Colonic mucosa (tissue), 4 donors: ENCODE results near the gene STIM1. TPM values are rescaled to one million over a fixed set of nuclear protein-coding genes. Genes with fewer than 3 reads are reported as not detected.
A peak's percentile ranks its signal among the peaks of the same experiment; 100 is the strongest.

Experiments
- DNase-seq: peaks from one replicate; pipeline ENCODE4 v3.0.0-alpha.2; 2020
- H3K27ac ChIP-seq: fragments of 200-600 bp; one replicate; pipeline ENCODE4 v1.8.0; 2021
- H3K27me3 ChIP-seq: fragments of 200-600 bp; one replicate; pipeline ENCODE4 v1.8.0; 2021
- H3K36me3 ChIP-seq: fragments of 200-600 bp; one replicate; pipeline ENCODE4 v1.8.0; 2021
- H3K4me1 ChIP-seq: fragments of 200-600 bp; one replicate; pipeline ENCODE4 v1.8.0; 2021; ENCODE audit warnings: mild to moderate bottlenecking
- H3K4me3 ChIP-seq: fragments of 200-600 bp; one replicate; pipeline ENCODE4 v1.8.0; 2021
- H3K9ac ChIP-seq, 2 donors: one replicate each; pipeline ENCODE4 v1.7.0; 2013; ENCODE audit warnings: control low read depth in 2 of 2, low read depth in 2 of 2, low read length in 2 of 2
- H3K9me3 ChIP-seq: fragments of 200-600 bp; one replicate; pipeline ENCODE4 v1.8.0; 2021
- intact Hi-C: fragments of 100-400 bp; cut with DNase I; formaldehyde crosslinking; loops from one replicate; pipeline ENCODE4 v1.14.1; 2022
- total RNA-seq, 2 donors: library from RNA; stranded (reverse); fragmentation: NEBNext Ultra II Directional in 1 of 2; extraction: Animal tissue kit (Norgen Biotek cat#: 25700) in 1 of 2; gene quantifications; one replicate each; pipeline ENCODE4 v1.2.1, GENCODE V29; 2021
- TF ChIP-seq, protein P1 (sequence below): fragments of 200-600 bp; IDR thresholded peaks from one replicate; pipeline ENCODE4 v1.8.0; 2022; ENCODE audit warnings: antibody characterized with exemption, mild to moderate bottlenecking
- donor health status: healthy.
- donor health status: DM: no; HTN: no; CAD: no.
- donor health status: DM: no; HTN: no; CAD: no.

The STIM1 gene
- total RNA-seq, 2 donors from 2014 or later = 39.1 to 56.8 TPM

DNA sequence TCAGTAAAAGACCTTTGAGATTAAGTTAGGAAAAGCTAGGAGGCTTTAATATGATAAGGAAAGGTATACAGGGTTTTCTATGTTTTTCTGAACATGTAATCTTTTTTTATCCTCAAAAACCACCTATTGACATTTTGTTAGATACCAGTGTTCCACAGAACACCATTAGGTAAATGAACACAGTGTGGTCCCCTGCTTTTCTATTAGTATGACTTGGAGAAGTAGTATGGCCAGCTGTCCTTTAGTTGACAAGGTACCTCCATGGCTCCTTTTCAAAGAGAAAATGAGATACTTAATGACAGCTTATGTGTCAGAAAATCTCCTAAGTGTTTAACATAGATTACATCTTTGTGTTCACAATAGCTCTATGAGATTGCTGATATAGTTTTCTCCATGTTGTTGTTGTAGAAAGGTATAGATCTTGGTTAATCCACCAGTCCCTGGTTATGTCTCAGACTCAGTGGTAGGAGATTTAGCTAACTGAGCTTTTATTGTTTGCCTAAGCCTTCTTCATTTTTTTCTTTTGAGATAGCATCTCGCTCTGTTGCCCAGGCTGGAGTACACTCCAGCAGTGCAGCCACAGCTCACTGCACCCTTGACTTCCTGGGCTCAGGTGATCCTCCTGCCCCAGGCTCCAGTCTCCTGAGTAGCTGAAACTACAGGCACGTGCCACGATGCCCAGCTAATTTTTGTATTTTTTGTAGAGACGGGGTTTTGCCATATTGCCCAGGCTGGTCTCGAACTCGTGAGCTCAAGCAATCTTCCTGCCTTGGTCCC, 46.0 kb downstream of the STIM1 start:
- no peak overlapping the region for H3K9ac ChIP-seq
- peaks cover 19% of the 10 kb centered on the region for H3K4me1 ChIP-seq
- intact Hi-C loops = no loop called here
- no peak overlapping the region for H3K27ac ChIP-seq
- no peak for DNase-seq
- H3K4me3 ChIP-seq = no peak overlapping the region
- TF ChIP-seq, protein P1, sequence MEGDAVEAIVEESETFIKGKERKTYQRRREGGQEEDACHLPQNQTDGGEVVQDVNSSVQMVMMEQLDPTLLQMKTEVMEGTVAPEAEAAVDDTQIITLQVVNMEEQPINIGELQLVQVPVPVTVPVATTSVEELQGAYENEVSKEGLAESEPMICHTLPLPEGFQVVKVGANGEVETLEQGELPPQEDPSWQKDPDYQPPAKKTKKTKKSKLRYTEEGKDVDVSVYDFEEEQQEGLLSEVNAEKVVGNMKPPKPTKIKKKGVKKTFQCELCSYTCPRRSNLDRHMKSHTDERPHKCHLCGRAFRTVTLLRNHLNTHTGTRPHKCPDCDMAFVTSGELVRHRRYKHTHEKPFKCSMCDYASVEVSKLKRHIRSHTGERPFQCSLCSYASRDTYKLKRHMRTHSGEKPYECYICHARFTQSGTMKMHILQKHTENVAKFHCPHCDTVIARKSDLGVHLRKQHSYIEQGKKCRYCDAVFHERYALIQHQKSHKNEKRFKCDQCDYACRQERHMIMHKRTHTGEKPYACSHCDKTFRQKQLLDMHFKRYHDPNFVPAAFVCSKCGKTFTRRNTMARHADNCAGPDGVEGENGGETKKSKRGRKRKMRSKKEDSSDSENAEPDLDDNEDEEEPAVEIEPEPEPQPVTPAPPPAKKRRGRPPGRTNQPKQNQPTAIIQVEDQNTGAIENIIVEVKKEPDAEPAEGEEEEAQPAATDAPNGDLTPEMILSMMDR = no peak
- no peaks in the 10 kb centered on the region for H3K36me3 ChIP-seq
- no peaks in the 10 kb centered on the region for H3K9me3 ChIP-seq
- no peaks in the 10 kb centered on the region for H3K27me3 ChIP-seq

DNA sequence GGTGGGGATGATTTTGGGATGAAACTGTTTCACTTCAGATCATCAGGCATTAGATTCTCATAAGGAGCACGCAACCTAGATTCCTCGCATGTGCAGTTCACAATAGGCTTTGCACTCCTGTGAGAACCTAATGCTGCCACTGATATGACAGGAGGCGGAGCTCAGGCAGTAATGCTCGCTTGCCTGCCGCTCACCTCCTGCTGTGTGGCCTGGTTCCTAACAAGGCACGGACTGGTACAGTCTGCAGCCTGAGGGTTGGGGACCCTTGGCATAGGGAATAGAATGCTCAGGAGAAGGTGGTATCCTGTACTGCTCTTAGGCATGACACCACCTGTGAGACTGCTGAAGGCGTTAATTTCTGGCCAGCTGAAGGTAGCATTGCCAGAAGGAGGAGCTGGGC, 47.0 kb downstream of the STIM1 start:
- H3K9me3 ChIP-seq = no peaks in the 10 kb centered on the region
- peaks cover 19% of the 10 kb centered on the region for H3K4me1 ChIP-seq
- TF ChIP-seq, protein P1 = no peak
- H3K27me3 ChIP-seq = no peaks in the 10 kb centered on the region
- no peak overlapping the region for H3K27ac ChIP-seq
- H3K4me3 ChIP-seq = no peak overlapping the region
- H3K36me3 ChIP-seq = no peaks in the 10 kb centered on the region
- peak overlapping the region in 1 of 2 donors; percentile 19 for H3K9ac ChIP-seq
- DNase-seq = no peak
- intact Hi-C loops = no loop called here

GRCh38 chr11:3903207-3903896, 47.9 kb downstream of the STIM1 start:
- intact Hi-C loops = no loop called here
- Histone ChIP-seq H3K27me3 (no peaks in the 10 kb centered on the region), H3K27ac (peak overlapping the region; percentile 1), H3K4me1 (peaks cover 19% of the 10 kb centered on the region), H3K9ac (peak overlapping the region in 1 of 2 donors; percentile 14), H3K4me3 (no peak overlapping the region), H3K9me3 (no peaks in the 10 kb centered on the region), H3K36me3 (no peaks in the 10 kb centered on the region)
- DNase-seq = no peak
- TF ChIP-seq, protein P1 = no peak

- Histone ChIP-seq H3K4me1 (peaks cover 19% of the 10 kb centered on the region), H3K9ac (no peak overlapping the region), H3K27me3 (no peaks in the 10 kb centered on the region), H3K36me3 (no peaks in the 10 kb centered on the region), H3K9me3 (no peaks in the 10 kb centered on the region), H3K27ac (peak overlapping the region; percentile 1), H3K4me3 (no peak overlapping the region)
- TF ChIP-seq, protein P1 = no peak
- peak; percentile 64 for DNase-seq
- intact Hi-C loops = no loop called here
Observed at GRCh38 chr11:3904228-3904627, 48.8 kb downstream of the STIM1 start.

DNA sequence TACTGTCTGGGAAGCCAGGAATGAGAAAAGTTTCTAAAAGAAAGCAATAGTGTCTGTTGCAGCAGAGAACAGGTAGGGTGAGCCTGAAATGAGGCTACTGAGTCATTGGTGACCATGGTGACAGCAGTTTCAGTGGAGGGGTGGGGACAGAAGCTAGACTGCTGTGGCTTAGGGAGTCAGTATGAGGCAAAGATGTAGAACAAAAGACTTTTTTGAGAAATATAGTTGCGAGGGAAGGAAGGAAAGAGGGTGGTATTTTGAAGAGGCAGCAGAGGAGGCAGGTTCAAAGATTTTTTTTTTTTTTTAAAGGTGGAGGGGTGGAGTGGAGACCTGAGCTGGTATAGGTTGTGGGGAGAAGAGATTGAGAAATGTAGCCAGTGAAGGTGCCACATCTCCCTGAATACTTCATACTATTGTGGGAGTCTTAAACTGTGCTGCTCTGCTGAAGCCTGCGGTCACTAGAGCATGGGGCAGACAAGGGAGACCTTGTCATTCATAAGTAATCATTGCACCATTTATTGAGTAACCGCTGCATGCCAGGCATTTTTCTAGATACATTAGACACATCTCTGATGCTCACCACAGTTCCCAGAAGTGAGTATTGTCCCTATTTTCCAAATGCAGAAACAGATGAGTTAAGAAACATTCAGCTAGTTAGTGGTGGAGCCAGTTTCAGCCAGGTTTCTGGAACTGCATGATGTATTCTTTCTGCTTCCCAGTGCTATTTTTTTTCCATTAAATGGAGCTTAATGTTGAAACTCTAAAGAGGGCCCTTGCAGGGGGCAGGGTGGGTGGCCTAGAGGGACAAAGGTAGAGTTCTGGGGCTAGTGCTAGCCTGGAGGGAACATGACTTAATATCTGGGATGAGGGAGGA, 49.9 kb downstream of the STIM1 start:
- Histone ChIP-seq H3K27ac (no peak overlapping the region), H3K4me1 (peaks cover 19% of the 10 kb centered on the region), H3K36me3 (no peaks in the 10 kb centered on the region), H3K9ac (no peak overlapping the region), H3K27me3 (no peaks in the 10 kb centered on the region), H3K4me3 (no peak overlapping the region), H3K9me3 (no peaks in the 10 kb centered on the region)
- DNase-seq = peak; percentile 64
- intact Hi-C loops = no loop called here
- TF ChIP-seq, protein P1 = no peak
